MM.1S (cell line): Measurements from ENCODE around the gene IMP3.
"Not testable (repeated sequence)": the region's sequence is repeated elsewhere in the genome, so short reads cannot be mapped to it uniquely, and the experiment has no call there.

Source experiments
- DNase-seq: peaks from one replicate; pipeline ENCODE4 v3.0.0-alpha.2; 2015
- H2AFZ ChIP-seq: fragments of 300-600 bp; sonication (generic); 2 replicates; pipeline ENCODE4 v1.6.0; 2016; ENCODE audit warnings: antibody characterized with exemption, low read length
- H3F3A ChIP-seq: fragments of 300-600 bp; sonication (generic); 2 replicates; pipeline ENCODE4 v1.6.1; 2016; ENCODE audit warnings: mild to moderate bottlenecking, antibody characterized with exemption, low read length, moderate library complexity, mixed read lengths; ENCODE audit not compliant: insufficient read depth
- H3K27ac ChIP-seq: fragments of 300-600 bp; sonication (generic); 2 replicates; pipeline ENCODE4 v1.5.1; 2016; ENCODE audit warnings: mild to moderate bottlenecking, low read length
- H3K27me3 ChIP-seq: fragments of 300-600 bp; sonication (generic); replicated peaks from 2 replicates; pipeline ENCODE4 v1.6.0; 2016; ENCODE audit warnings: low read length; ENCODE audit not compliant: insufficient read depth
- H3K36me3 ChIP-seq: fragments of 300-600 bp; sonication (generic); replicated peaks from 2 replicates; pipeline ENCODE4 v1.6.1; 2016; ENCODE audit warnings: mild to moderate bottlenecking, low read length, mixed read lengths; ENCODE audit not compliant: insufficient read depth
- H3K4me1 ChIP-seq: fragments of 300-600 bp; sonication (generic); 2 replicates; pipeline ENCODE4 v1.6.1; 2016; ENCODE audit warnings: low read length, mixed read lengths
- H3K4me2 ChIP-seq: fragments of 300-600 bp; sonication (generic); 2 replicates; pipeline ENCODE4 v1.6.0; 2016; ENCODE audit warnings: low read depth, low read length
- H3K4me3 ChIP-seq: fragments of 300-600 bp; sonication (generic); 2 replicates; pipeline ENCODE4 v1.5.1; 2016; ENCODE audit warnings: low read length, mixed read lengths
- H3K79me2 ChIP-seq: fragments of 300-600 bp; sonication (generic); 2 replicates; pipeline ENCODE4 v1.6.1; 2016; ENCODE audit warnings: mixed run types, low read length, mixed read lengths
- H3K9ac ChIP-seq: fragments of 300-600 bp; sonication (generic); 2 replicates; pipeline ENCODE4 v1.6.1; 2016; ENCODE audit warnings: low read length, mixed read lengths
- H3K9me2 ChIP-seq: fragments of 300-600 bp; sonication (generic); replicated peaks from 2 replicates; pipeline ENCODE4 v1.6.1; 2016; ENCODE audit warnings: mild to moderate bottlenecking, low read length, mixed read lengths; ENCODE audit not compliant: insufficient read depth
- H3K9me3 ChIP-seq: fragments of 300-600 bp; sonication (generic); replicated peaks from 2 replicates; pipeline ENCODE4 v1.6.1; 2016; ENCODE audit warnings: mild to moderate bottlenecking, low read length, mixed read lengths; ENCODE audit not compliant: insufficient read depth
- H4K20me1 ChIP-seq: fragments of 300-600 bp; sonication (generic); 2 replicates; pipeline ENCODE4 v1.6.1; 2016; ENCODE audit warnings: mild to moderate bottlenecking, low read length, moderate library complexity, mixed read lengths; ENCODE audit not compliant: insufficient read depth
- CTCF ChIP-seq: fragments of 300-600 bp; sonication (generic); IDR thresholded peaks from 2 replicates; pipeline ENCODE4 v1.5.1; 2016; ENCODE audit warnings: antibody characterized with exemption, low read length, mixed read lengths
- EZH2 ChIP-seq: fragments of 300-600 bp; sonication (generic); optimal IDR thresholded peaks from 2 replicates; pipeline ENCODE3; 2017; ENCODE audit warnings: low read depth, mild to moderate bottlenecking, antibody characterized with exemption, low read length, mixed read lengths
- EZH2phosphoT487 ChIP-seq: fragments of 300-600 bp; sonication (generic); IDR thresholded peaks from 2 replicates; pipeline ENCODE4 v1.6.1; 2018; ENCODE audit warnings: antibody characterized with exemption, low read length

The IMP3 gene

DNA sequence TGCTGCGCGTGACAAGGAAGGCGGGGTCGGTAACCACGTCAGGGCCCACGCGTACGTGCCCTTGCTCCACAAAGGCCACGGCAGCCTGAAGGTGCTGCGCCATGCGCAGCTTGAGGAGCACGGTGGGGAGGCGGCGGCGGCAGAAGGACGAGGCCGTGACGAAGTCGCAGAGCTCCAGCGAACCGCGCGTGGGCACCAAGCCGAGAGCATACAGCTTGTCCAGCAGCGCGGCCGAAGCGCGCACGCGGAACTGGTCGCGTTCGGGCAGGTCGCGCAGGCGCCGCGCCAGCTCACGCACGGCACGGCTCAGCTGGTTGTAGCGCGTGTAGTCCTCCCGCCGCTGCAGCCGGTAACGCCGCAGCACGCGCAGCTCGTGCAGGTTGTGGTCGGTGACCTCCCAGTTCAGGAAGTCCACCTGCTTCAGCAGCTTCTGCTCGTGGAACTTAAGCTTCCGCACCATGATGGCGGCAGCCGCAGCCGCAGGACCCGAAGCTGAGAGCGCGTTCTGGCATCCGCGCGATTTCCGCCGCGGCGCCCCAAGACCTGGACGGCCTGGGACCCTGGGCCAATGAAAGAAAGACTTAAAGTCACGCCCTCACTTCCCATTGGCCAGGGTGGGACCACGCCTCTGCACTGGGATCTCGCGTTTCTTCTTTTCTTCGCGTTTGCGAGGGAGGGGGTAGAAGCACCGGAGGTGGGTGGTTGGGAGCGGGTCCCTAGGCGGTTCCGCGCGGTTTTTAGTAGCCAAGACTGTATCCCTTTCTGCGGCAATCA, at the start of gene IMP3:
Gene IMP3 (minus strand): TSS at position 516 of the 774 bp plus-strand sequence. CDS start 56 bp downstream, at position 460.
- Histone ChIP-seq H3K4me1 (no peaks in the 10 kb centered on the region), H3K4me3 (peak within 1 kb of the TSS; percentile 94), H3K27ac (peak within 1 kb of the TSS; percentile 69), H3K4me2 (peak within 1 kb of the TSS; percentile 77), H3F3A (peaks cover 9% of the 10 kb centered on the region; the same call in 1 of the 2 replicates), H3K79me2 (peaks cover 29% of the 10 kb centered on the region), H3K9me2 (no peaks in the 10 kb centered on the region), H3K9me3 (no peaks in the 10 kb centered on the region), H3K9ac (peak within 1 kb of the TSS; percentile 86), H3K36me3 (no peaks in the 10 kb centered on the region), H4K20me1 (no peaks in the 10 kb centered on the region), H2AFZ (peak within 1 kb of the TSS; percentile 63), H3K27me3 (peaks cover 4% of the 10 kb centered on the region; the same call in 1 of the 2 replicates)
- TF ChIP-seq EZH2 (no peak), CTCF (no peak), EZH2phosphoT487 (no peak)
- DNase-seq = peak; percentile 98

- H3K9me3 ChIP-seq, H3K4me3 ChIP-seq, H3K36me3 ChIP-seq, H3K9ac ChIP-seq, H3F3A ChIP-seq, H3K79me2 ChIP-seq, H3K9me2 ChIP-seq, H3K4me1 ChIP-seq, H3K27ac ChIP-seq, H2AFZ ChIP-seq, H3K4me2 ChIP-seq, DNase-seq, H4K20me1 ChIP-seq: not testable (repeated sequence)
- H3K27me3 ChIP-seq = peaks cover 12% of the 10 kb centered on the region; the same call in 1 of the 2 replicates
Measured at GRCh38 chr15:75689429-75689828, 49.4 kb upstream of the IMP3 start.

DNA sequence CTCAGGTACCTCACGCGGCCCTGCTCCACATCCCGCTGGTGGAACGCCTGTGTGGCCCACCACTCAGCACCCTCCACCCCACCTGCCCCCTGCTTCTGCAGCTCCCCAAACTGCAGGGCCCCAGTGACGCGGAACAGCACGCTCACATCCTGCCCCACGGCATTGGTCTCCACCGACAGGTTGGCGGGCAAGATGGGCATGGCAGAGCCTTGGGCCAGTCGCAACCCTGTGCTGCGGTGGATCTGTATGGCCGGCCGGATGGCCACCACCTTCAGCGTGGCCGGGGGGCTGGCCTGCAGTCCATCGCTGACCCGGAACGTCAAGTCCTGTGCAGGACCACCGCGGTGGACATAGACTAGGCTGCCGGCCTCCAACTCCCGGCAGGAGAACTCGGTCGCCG, 48.8 kb upstream of the IMP3 start:
- H3K4me2 ChIP-seq = no peak overlapping the region
- H3K79me2 ChIP-seq = no peaks in the 10 kb centered on the region
- no peaks in the 10 kb centered on the region for H3K9me3 ChIP-seq
- peaks cover 12% of the 10 kb centered on the region; the same call in 1 of the 2 replicates for H3K27me3 ChIP-seq
- DNase-seq = no peak
- H3K9ac ChIP-seq = no peak overlapping the region
- H4K20me1 ChIP-seq = no peaks in the 10 kb centered on the region
- no peaks in the 10 kb centered on the region for H3F3A ChIP-seq
- TF ChIP-seq EZH2phosphoT487 = no peak
- TF ChIP-seq CTCF = no peak
- TF ChIP-seq EZH2 = no peak
- no peaks in the 10 kb centered on the region for H3K9me2 ChIP-seq
- H3K4me1 ChIP-seq = no peaks in the 10 kb centered on the region
- H3K4me3 ChIP-seq = no peak overlapping the region
- no peaks in the 10 kb centered on the region for H3K36me3 ChIP-seq
- H2AFZ ChIP-seq = no peak overlapping the region
- H3K27ac ChIP-seq = no peak overlapping the region

- H3K4me3 ChIP-seq = no peak overlapping the region
- no peak overlapping the region for H3K9ac ChIP-seq
- H3K27me3 ChIP-seq = peaks cover 12% of the 10 kb centered on the region; the same call in 1 of the 2 replicates
- H3K9me3 ChIP-seq = no peaks in the 10 kb centered on the region
- no peaks in the 10 kb centered on the region for H3F3A ChIP-seq
- H4K20me1 ChIP-seq = no peaks in the 10 kb centered on the region
- no peaks in the 10 kb centered on the region for H3K9me2 ChIP-seq
- TF ChIP-seq CTCF (no peak), EZH2phosphoT487 (no peak), EZH2 (no peak)
- no peak for DNase-seq
- H3K4me2 ChIP-seq = no peak overlapping the region
- H3K4me1 ChIP-seq = no peaks in the 10 kb centered on the region
- H2AFZ ChIP-seq = no peak overlapping the region
- no peak overlapping the region for H3K27ac ChIP-seq
- no peaks in the 10 kb centered on the region for H3K36me3 ChIP-seq
- H3K79me2 ChIP-seq = no peaks in the 10 kb centered on the region
Measured at GRCh38 chr15:75688278-75688557, 48.2 kb upstream of the IMP3 start.
